NOMO-1 (cell line): ENCODE data around the gene STON2.

ENCODE experiments used
- DNase-seq, 2 experiments: peaks; one replicate each; lab custom pipeline; 2025; ENCODE audit not compliant: unreplicated experiment in 2 of 2; lab: John Stamatoyannopoulos, UW

STON2 gene

GRCh38 chr14:81311141-81311540 lies 89.0 kb downstream of the STON2 start:
- no peak for DNase-seq

- DNase-seq = no peak
Observed at GRCh38 chr14:81310606-81311005, 89.5 kb downstream of the STON2 start.

GRCh38 chr14:81309511-81309910 lies 90.6 kb downstream of the STON2 start:
- no peak for DNase-seq

- DNase-seq = no peak
Observed at GRCh38 chr14:81305743-81306142, 94.4 kb downstream of the STON2 start.

GRCh38 chr14:81305065-81305464 lies 95.1 kb downstream of the STON2 start:
- no peak for DNase-seq

GRCh38 chr14:81303258-81303935 lies 96.7 kb downstream of the STON2 start:
- peak; percentile 52 to 83 for DNase-seq

GRCh38 chr14:81302638-81303037 lies 97.5 kb downstream of the STON2 start:
- no peak for DNase-seq

- DNase-seq = no peak
Observed at GRCh38 chr14:81301813-81302212, 98.3 kb downstream of the STON2 start.

- DNase-seq = peak; percentile 30 to 66
Observed at GRCh38 chr14:81301371-81301770, 98.8 kb downstream of the STON2 start.

- DNase-seq = no peak
Observed at GRCh38 chr14:81298911-81299310, 101.2 kb downstream of the STON2 start.

- DNase-seq = no peak
Observed at GRCh38 chr14:81298122-81298521, 102.0 kb downstream of the STON2 start.

GRCh38 chr14:81295958-81296923 lies 103.9 kb downstream of the STON2 start:
- peak; percentile 45 to 93 for DNase-seq

GRCh38 chr14:81289516-81289915 lies 110.6 kb downstream of the STON2 start:
- DNase-seq = no peak

- DNase-seq = no peak
Observed at GRCh38 chr14:81286574-81287370, 113.4 kb downstream of the STON2 start.

- peak in 1 of 2 experiments; percentile 53 for DNase-seq
Observed at GRCh38 chr14:81285245-81285644, 114.9 kb downstream of the STON2 start.

- no peak for DNase-seq
Observed at GRCh38 chr14:81281332-81281731, 118.8 kb downstream of the STON2 start.

GRCh38 chr14:81280136-81280791 lies 119.9 kb downstream of the STON2 start:
- DNase-seq = no peak

GRCh38 chr14:81277096-81277495 lies 123.0 kb downstream of the STON2 start:
- no peak for DNase-seq

GRCh38 chr14:81276073-81277069 lies 123.8 kb downstream of the STON2 start:
- no peak for DNase-seq
